ENCODE data around the gene PGAP2.
"Not testable (repeated sequence)": the region's sequence is repeated elsewhere in the genome, so short reads cannot be mapped to it uniquely, and the experiment has no call there.

The PGAP2 gene

GRCh38 chr11:3803726-3804495 lies 4.4 kb upstream of the PGAP2 start:
- peak; percentile 28 for DNase-seq (ENCODE audit: low read depth)

GRCh38 chr11:3808861-3809623 lies 682 bp downstream of the PGAP2 start:
- DNase-seq (ENCODE audit: low read depth) = no peak

- DNase-seq (ENCODE audit: low read depth) = no peak
Observed at GRCh38 chr11:3809624-3809928, 1.2 kb downstream of the PGAP2 start.

- no peak for DNase-seq (ENCODE audit: low read depth)
Observed at GRCh38 chr11:3810446-3810845, 2.1 kb downstream of the PGAP2 start.

GRCh38 chr11:3810951-3811350 lies 2.6 kb downstream of the PGAP2 start:
- no peak for DNase-seq (ENCODE audit: low read depth)

GRCh38 chr11:3814832-3815231 lies 6.5 kb downstream of the PGAP2 start:
- not testable (repeated sequence) for DNase-seq (ENCODE audit: low read depth)

- DNase-seq (ENCODE audit: low read depth) = no peak
Observed at GRCh38 chr11:3815845-3816244, 7.5 kb downstream of the PGAP2 start.

- DNase-seq (ENCODE audit: low read depth) = no peak
Observed at GRCh38 chr11:3816673-3817072, 8.3 kb downstream of the PGAP2 start.

- no peak for DNase-seq (ENCODE audit: low read depth)
Observed at GRCh38 chr11:3817181-3817800, 8.9 kb downstream of the PGAP2 start.

- no peak for DNase-seq (ENCODE audit: low read depth)
Observed at GRCh38 chr11:3820971-3821370, 12.6 kb downstream of the PGAP2 start.

- DNase-seq (ENCODE audit: low read depth) = no peak
Observed at GRCh38 chr11:3822312-3822711, 14.0 kb downstream of the PGAP2 start.

- peak; percentile 77 for DNase-seq (ENCODE audit: low read depth)
Observed at GRCh38 chr11:3823303-3823702, 14.9 kb downstream of the PGAP2 start.

GRCh38 chr11:3823762-3824506 lies 15.6 kb downstream of the PGAP2 start:
- no peak for DNase-seq (ENCODE audit: low read depth)

GRCh38 chr11:3824714-3825472 lies 16.5 kb downstream of the PGAP2 start:
- DNase-seq (ENCODE audit: low read depth) = no peak

- no peak for DNase-seq (ENCODE audit: low read depth)
Observed at GRCh38 chr11:3825473-3826154, 17.3 kb downstream of the PGAP2 start.

- no peak for DNase-seq (ENCODE audit: low read depth)
Observed at GRCh38 chr11:3826721-3827120, 18.4 kb downstream of the PGAP2 start.

GRCh38 chr11:3827434-3828186 lies 19.2 kb downstream of the PGAP2 start:
- DNase-seq (ENCODE audit: low read depth) = no peak

GRCh38 chr11:3830088-3830487 lies 21.7 kb downstream of the PGAP2 start:
- DNase-seq (ENCODE audit: low read depth) = no peak

GRCh38 chr11:3830730-3831129 lies 22.4 kb downstream of the PGAP2 start:
- no peak for DNase-seq (ENCODE audit: low read depth)

Measured in stromal cell of bone marrow (primary cell).